HG03342 (cell line): Measurements from ENCODE around the gene CDRT15.
"Not testable (repeated sequence)": the region's sequence is repeated elsewhere in the genome, so short reads cannot be mapped to it uniquely, and the experiment has no call there.

ENCODE experiments used
- ATAC-seq: cut with Tn5 transposase; IDR thresholded peaks from one replicate; pipeline ENCODE4 v1.9.1; 2021; ENCODE audit warnings: mild to moderate bottlenecking, moderate library complexity; ENCODE audit not compliant: unreplicated experiment

Gene CDRT15

GRCh38 chr17:14236762-14237161 lies at the start of gene CDRT15:
Gene CDRT15, minus strand, starts transcription at chr17:14236862. Its CDS starts 29 bp downstream, at chr17:14236833.
- ATAC-seq = not testable (repeated sequence)

GRCh38 chr17:14282726-14283125 lies 46.1 kb upstream of the CDRT15 start:
- ATAC-seq = no peak

GRCh38 chr17:14281530-14281929 lies 44.9 kb upstream of the CDRT15 start:
- ATAC-seq = no peak

- no peak for ATAC-seq
These were observed 40.0 kb upstream of the CDRT15 start for GRCh38 chr17:14276535-14277250.

GRCh38 chr17:14270508-14270907 lies 33.8 kb upstream of the CDRT15 start:
- no peak for ATAC-seq

- ATAC-seq = no peak
These were observed 32.8 kb upstream of the CDRT15 start for GRCh38 chr17:14269473-14269872.

GRCh38 chr17:14268264-14268663 lies 31.6 kb upstream of the CDRT15 start:
- no peak for ATAC-seq

GRCh38 chr17:14261406-14261805 lies 24.7 kb upstream of the CDRT15 start:
- ATAC-seq = no peak

- no peak for ATAC-seq
These were observed 9.0 kb upstream of the CDRT15 start for GRCh38 chr17:14245629-14246028.

- no peak for ATAC-seq
These were observed 8.3 kb upstream of the CDRT15 start for GRCh38 chr17:14245002-14245401.

GRCh38 chr17:14239271-14239670 lies 2.6 kb upstream of the CDRT15 start:
- not testable (repeated sequence) for ATAC-seq

- not testable (repeated sequence) for ATAC-seq
These were observed 630 bp downstream of the CDRT15 start for GRCh38 chr17:14236032-14236431.

- ATAC-seq = not testable (repeated sequence)
These were observed 1.6 kb downstream of the CDRT15 start for GRCh38 chr17:14235047-14235446.

- ATAC-seq = not testable (repeated sequence)
These were observed 5.5 kb downstream of the CDRT15 start for GRCh38 chr17:14231187-14231586.

GRCh38 chr17:14228903-14229302 lies 7.8 kb downstream of the CDRT15 start:
- ATAC-seq = no peak

- ATAC-seq = no peak
These were observed 9.6 kb downstream of the CDRT15 start for GRCh38 chr17:14227052-14227451.

GRCh38 chr17:14225254-14225980 lies 11.2 kb downstream of the CDRT15 start:
- no peak for ATAC-seq

- ATAC-seq = no peak
These were observed 14.1 kb downstream of the CDRT15 start for GRCh38 chr17:14222611-14223010.

GRCh38 chr17:14214271-14214670 lies 22.4 kb downstream of the CDRT15 start:
- no peak for ATAC-seq

- ATAC-seq = no peak
These were observed 24.3 kb downstream of the CDRT15 start for GRCh38 chr17:14212401-14212800.

GRCh38 chr17:14211801-14212200 lies 24.9 kb downstream of the CDRT15 start:
- no peak for ATAC-seq

GRCh38 chr17:14211246-14211645 lies 25.4 kb downstream of the CDRT15 start:
- no peak for ATAC-seq
